Cardiac fibroblast (primary cell): ENCODE results near the gene SLC27A2.

ENCODE experiments used
- DNase-seq, 2 donors: peaks; one replicate each; pipeline versions ENCODE4 v3.0.0 to v3.0.0-alpha.2; 2010; ENCODE audit warnings: low read depth in 2 of 2
- H3K4me3 ChIP-seq, 2 donors: replicated peaks in 1 of 2; 1 replicate in 1 of 2; 2 replicates in 1 of 2; pipeline ENCODE4 v1.5.1; 2011; ENCODE audit warnings: low read depth in 2 of 2, low read length in 2 of 2, mild to moderate bottlenecking in 2 of 2, moderate library complexity in 1 of 2
- TF ChIP-seq, protein P1 (sequence below): IDR thresholded peaks from one replicate; pipeline ENCODE4 v1.5.1; 2011; ENCODE audit warnings: low read depth, mild to moderate bottlenecking, low read length, inconsistent platforms

Gene SLC27A2

DNA sequence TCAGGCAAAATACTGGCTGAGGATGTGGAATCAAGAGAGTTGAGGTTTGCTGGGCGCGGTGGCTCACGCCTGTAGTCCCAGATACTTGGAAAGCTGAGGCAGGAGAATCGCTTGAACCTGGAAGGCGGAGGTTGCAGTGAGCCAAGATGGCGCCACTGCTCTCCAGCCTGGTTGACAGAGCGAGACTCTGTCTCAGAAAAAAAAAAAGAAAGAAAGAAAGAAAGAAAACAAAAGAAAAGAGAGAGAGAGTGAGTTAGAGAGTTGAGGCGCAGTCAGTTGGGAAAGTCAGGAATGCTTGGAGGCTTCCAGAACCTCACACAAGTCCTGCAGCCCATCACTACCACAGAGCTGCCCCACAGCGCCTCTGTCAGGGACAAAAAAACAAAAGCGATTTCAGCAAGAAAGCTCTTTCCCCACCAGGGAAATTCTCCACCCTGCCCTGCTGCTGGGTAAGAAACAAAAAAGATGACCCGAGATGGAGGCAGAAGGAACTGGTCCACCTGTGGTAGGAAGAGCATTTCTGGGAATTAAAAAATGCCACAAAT lies 69.7 kb downstream of the SLC27A2 start:
- DNase-seq = no peak
- TF ChIP-seq, protein P1, sequence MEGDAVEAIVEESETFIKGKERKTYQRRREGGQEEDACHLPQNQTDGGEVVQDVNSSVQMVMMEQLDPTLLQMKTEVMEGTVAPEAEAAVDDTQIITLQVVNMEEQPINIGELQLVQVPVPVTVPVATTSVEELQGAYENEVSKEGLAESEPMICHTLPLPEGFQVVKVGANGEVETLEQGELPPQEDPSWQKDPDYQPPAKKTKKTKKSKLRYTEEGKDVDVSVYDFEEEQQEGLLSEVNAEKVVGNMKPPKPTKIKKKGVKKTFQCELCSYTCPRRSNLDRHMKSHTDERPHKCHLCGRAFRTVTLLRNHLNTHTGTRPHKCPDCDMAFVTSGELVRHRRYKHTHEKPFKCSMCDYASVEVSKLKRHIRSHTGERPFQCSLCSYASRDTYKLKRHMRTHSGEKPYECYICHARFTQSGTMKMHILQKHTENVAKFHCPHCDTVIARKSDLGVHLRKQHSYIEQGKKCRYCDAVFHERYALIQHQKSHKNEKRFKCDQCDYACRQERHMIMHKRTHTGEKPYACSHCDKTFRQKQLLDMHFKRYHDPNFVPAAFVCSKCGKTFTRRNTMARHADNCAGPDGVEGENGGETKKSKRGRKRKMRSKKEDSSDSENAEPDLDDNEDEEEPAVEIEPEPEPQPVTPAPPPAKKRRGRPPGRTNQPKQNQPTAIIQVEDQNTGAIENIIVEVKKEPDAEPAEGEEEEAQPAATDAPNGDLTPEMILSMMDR = no peak
- no peak overlapping the region for H3K4me3 ChIP-seq

GRCh38 chr15:50252556-50252955 lies 70.6 kb downstream of the SLC27A2 start:
- no peak for DNase-seq
- TF ChIP-seq, protein P1 = no peak
- H3K4me3 ChIP-seq = no peak overlapping the region

DNA sequence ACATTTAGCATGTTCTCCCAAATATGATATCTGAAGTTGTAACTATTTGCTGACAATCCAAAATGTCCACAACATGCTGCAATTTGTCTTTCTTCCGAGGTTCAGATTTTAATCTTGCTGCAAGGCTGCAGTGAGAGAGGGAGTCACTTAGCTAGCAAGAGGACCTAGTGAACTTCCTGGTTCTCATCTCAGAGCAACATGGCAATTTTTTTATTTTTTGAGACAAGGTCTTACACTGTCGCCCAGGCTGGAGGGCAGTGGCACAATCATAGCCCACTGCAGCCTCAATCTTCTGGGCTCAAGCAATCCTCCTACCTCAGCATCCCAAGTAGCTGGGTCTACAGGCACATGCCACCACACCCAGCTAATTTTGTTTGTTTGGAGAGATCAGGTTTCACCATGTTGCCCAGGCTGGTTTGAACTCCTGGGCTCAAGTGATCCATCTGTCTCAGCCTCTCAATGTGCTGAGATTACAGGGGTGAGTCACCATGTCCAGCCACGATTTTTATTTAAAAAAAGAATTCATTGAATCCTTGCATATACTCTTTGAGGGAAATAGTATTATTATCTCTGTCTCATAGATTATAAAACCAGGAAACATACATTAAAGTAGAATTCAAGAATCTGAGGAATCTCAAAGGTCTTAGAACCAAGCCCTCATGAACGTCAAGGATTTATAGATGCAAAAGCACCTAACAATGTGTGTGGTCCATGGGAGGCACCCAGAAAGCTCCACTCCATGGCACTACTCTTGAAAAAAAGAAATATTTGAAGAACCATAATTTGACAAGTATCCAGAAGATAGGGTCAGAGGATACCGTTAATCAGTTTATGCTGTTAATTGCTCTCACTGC lies 74.4 kb downstream of the SLC27A2 start:
- DNase-seq = peak; percentile 45 to 55
- no peak overlapping the region for H3K4me3 ChIP-seq
- TF ChIP-seq, protein P1 = no peak

DNA sequence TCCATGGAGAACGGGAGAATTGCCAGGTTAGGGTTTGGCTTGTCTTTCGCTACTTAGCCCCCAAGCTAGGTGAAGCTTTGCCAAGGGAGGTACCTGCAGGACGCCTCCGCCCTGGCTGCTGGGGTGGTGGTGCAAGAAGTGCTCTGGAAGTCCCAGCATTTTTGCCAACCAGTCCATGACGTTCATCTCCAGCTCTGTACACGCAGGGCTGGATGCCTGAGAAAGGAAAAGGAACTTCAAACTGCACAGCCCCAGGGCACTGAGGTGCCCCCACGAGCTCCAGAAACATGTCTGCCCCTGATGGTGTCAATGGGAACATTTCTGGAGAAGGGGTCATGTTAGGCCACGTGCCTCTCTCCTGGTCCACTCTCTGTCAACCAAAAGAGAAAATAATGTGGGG lies 75.3 kb downstream of the SLC27A2 start:
- no peak for DNase-seq
- no peak overlapping the region for H3K4me3 ChIP-seq
- TF ChIP-seq, protein P1 = no peak

DNA sequence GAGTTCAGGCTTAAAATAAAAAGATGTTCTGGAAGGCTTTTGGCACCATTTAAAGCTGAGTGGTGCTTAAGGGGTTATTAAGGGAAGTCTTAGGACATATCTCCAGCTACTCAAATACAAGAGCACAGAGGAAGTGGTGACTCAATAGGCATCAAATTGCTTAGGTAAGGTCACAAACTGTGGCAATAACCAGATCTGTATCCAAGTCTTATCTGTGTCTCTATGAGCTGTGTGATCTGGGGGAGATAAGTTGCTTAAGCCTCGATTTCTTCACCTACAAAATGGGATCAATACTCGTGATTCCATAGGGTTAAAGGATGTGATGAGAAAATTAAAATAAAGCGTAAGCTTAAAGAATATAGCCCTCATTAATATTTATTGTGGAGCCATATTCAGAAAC lies 75.9 kb downstream of the SLC27A2 start:
- DNase-seq = peak; percentile 25 to 50
- no peak overlapping the region for H3K4me3 ChIP-seq

DNA sequence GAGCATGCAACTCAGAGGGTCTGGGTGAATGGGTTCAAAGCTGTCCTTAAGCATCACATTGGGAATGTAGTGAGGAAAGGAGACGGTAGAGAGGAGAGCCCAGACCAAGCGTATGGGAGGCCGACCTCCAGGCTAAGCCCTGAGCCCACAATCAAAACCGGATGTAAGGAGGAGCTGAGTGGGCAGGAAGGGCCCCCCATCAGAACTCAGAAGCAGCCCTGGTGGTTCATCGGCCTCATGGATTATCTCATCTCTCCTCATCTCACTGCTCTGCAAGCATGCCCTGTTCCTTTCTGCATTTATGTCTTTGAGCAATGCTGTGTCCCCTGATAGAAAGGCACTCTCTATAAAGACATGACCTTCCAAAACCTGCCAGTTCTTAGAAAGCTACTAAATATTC lies 77.3 kb downstream of the SLC27A2 start:
- TF ChIP-seq, protein P1 = no peak
- no peak overlapping the region for H3K4me3 ChIP-seq
- DNase-seq = no peak

More for the DNA sequence above, 75.9 kb downstream of the SLC27A2 start:
- TF ChIP-seq, protein P1 = no peak
